Activated T-cell treated with anti-CD3 and anti-CD28 coated beads, Interleukin-2, amount 50 U/mL, for 1 hour (primary cell): ENCODE results near the gene KIRREL3.

Experiments
- DNase-seq: peaks from one replicate; pipeline ENCODE4 v3.0.0-alpha.2; 2020

The KIRREL3 gene

GRCh38 chr11:127000291-127000968, at the start of gene KIRREL3:
TSS of gene KIRREL3 (minus strand) at chr11:127000770.
- DNase-seq, result no peak

- no peak for DNase-seq
These were observed 49.6 kb upstream of the KIRREL3 start for GRCh38 chr11:127050186-127050585.

- DNase-seq, result no peak
These were observed 48.9 kb upstream of the KIRREL3 start for GRCh38 chr11:127049486-127049885.

- no peak for DNase-seq
These were observed 44.0 kb upstream of the KIRREL3 start for GRCh38 chr11:127044535-127044934.

GRCh38 chr11:127042445-127042844, 41.9 kb upstream of the KIRREL3 start:
- no peak for DNase-seq

GRCh38 chr11:127039591-127039990, 39.0 kb upstream of the KIRREL3 start:
- no peak for DNase-seq

- DNase-seq, result no peak
These were observed 37.0 kb upstream of the KIRREL3 start for GRCh38 chr11:127037596-127037995.

GRCh38 chr11:127037001-127037400, 36.4 kb upstream of the KIRREL3 start:
- DNase-seq, result no peak

- DNase-seq, result no peak
These were observed 35.3 kb upstream of the KIRREL3 start for GRCh38 chr11:127035824-127036223.

GRCh38 chr11:127034973-127035372, 34.4 kb upstream of the KIRREL3 start:
- no peak for DNase-seq

- no peak for DNase-seq
These were observed 28.1 kb upstream of the KIRREL3 start for GRCh38 chr11:127028648-127029047.

- no peak for DNase-seq
These were observed 27.2 kb upstream of the KIRREL3 start for GRCh38 chr11:127027789-127028188.

- DNase-seq, result no peak
These were observed 26.4 kb upstream of the KIRREL3 start for GRCh38 chr11:127027000-127027399.

- DNase-seq, result no peak
These were observed 23.4 kb upstream of the KIRREL3 start for GRCh38 chr11:127023991-127024390.

GRCh38 chr11:127018683-127019279, 18.2 kb upstream of the KIRREL3 start:
- no peak for DNase-seq

GRCh38 chr11:127017482-127017881, 16.9 kb upstream of the KIRREL3 start:
- no peak for DNase-seq

- DNase-seq, result no peak
These were observed 13.0 kb upstream of the KIRREL3 start for GRCh38 chr11:127013550-127013949.

GRCh38 chr11:127006311-127006710, 5.7 kb upstream of the KIRREL3 start:
- no peak for DNase-seq

- DNase-seq, result no peak
These were observed 2.9 kb upstream of the KIRREL3 start for GRCh38 chr11:127003260-127003981.

GRCh38 chr11:127002669-127003259, 2.2 kb upstream of the KIRREL3 start:
- no peak for DNase-seq

- DNase-seq, result no peak
These were observed 411 bp upstream of the KIRREL3 start for GRCh38 chr11:127000981-127001380.

- DNase-seq, result no peak
These were observed 1.2 kb downstream of the KIRREL3 start for GRCh38 chr11:126999366-126999765.

GRCh38 chr11:126997641-126998040, 2.9 kb downstream of the KIRREL3 start:
- no peak for DNase-seq

- no peak for DNase-seq
These were observed 3.4 kb downstream of the KIRREL3 start for GRCh38 chr11:126997196-126997595.
